ENCODE data around the gene PRXL2C.

DNA sequence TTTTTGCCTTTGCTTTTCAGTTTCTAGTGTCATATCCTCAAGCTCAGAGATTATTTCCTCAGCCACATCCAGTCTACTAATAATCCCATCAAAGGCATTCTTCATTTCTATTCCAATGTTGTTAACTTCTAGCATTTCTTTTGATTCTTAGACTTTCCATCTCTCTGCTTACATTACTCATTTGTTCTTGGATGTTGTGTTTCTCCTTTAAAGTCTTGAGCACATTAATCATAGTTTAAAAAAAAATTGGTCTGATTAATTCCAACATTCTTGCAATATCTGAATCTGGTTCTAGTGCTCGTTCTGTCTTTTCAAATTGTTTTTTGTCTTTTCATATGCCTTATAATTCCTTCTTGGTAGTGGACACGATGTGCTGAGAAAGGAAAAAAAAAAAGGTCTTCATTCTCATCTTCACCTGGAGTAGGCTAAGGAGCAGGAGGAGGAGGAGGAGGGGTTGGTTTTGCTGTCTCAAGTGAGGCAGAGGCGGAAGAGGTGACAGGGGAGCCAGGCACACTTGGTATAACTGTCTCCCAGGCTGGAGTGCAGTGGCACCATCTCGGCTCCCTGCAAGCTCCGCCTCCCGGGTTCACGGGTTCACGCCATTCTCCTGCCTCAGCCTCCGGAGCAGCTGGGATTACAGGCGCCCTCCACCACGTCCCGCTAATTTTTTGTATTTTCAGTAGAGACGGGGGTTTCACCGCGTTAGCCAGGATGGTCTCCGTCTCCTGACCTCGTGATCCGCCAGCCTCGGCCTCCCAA lies 16.3 kb downstream of the PRXL2C start:
- TF ChIP-seq SNAI2 (CRISPR knock-in tag; IDR thresholded peaks at IDR 0.05): no peak
- no peak for TF ChIP-seq ZNF565 (CRISPR knock-in tag; conservative IDR thresholded peaks at IDR 0.05; ENCODE audit: low read depth)
- TF ChIP-seq, protein P1, sequence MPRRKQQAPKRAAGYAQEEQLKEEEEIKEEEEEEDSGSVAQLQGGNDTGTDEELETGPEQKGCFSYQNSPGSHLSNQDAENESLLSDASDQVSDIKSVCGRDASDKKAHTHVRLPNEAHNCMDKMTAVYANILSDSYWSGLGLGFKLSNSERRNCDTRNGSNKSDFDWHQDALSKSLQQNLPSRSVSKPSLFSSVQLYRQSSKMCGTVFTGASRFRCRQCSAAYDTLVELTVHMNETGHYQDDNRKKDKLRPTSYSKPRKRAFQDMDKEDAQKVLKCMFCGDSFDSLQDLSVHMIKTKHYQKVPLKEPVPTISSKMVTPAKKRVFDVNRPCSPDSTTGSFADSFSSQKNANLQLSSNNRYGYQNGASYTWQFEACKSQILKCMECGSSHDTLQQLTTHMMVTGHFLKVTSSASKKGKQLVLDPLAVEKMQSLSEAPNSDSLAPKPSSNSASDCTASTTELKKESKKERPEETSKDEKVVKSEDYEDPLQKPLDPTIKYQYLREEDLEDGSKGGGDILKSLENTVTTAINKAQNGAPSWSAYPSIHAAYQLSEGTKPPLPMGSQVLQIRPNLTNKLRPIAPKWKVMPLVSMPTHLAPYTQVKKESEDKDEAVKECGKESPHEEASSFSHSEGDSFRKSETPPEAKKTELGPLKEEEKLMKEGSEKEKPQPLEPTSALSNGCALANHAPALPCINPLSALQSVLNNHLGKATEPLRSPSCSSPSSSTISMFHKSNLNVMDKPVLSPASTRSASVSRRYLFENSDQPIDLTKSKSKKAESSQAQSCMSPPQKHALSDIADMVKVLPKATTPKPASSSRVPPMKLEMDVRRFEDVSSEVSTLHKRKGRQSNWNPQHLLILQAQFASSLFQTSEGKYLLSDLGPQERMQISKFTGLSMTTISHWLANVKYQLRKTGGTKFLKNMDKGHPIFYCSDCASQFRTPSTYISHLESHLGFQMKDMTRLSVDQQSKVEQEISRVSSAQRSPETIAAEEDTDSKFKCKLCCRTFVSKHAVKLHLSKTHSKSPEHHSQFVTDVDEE (CRISPR knock-in tag; IDR thresholded peaks at IDR 0.05): no peak
- no peak for TF ChIP-seq CSDC2 (CRISPR knock-in tag; IDR thresholded peaks at IDR 0.05)
- TF ChIP-seq ZNF8 (CRISPR knock-in tag; IDR thresholded peaks at IDR 0.05): no peak
- TF ChIP-seq ZFP3 (CRISPR knock-in tag; IDR thresholded peaks at IDR 0.05): no peak
- no peak for TF ChIP-seq BACH2 (CRISPR knock-in tag; IDR thresholded peaks at IDR 0.05; ENCODE audit: borderline replicate concordance)
- TF ChIP-seq, protein P2, sequence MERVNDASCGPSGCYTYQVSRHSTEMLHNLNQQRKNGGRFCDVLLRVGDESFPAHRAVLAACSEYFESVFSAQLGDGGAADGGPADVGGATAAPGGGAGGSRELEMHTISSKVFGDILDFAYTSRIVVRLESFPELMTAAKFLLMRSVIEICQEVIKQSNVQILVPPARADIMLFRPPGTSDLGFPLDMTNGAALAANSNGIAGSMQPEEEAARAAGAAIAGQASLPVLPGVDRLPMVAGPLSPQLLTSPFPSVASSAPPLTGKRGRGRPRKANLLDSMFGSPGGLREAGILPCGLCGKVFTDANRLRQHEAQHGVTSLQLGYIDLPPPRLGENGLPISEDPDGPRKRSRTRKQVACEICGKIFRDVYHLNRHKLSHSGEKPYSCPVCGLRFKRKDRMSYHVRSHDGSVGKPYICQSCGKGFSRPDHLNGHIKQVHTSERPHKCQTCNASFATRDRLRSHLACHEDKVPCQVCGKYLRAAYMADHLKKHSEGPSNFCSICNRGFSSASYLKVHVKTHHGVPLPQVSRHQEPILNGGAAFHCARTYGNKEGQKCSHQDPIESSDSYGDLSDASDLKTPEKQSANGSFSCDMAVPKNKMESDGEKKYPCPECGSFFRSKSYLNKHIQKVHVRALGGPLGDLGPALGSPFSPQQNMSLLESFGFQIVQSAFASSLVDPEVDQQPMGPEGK (CRISPR knock-in tag; IDR thresholded peaks at IDR 0.05; ENCODE audit: borderline replicate concordance): no peak
- no peak for TF ChIP-seq OSR1 (CRISPR knock-in tag; IDR thresholded peaks at IDR 0.05)
- TF ChIP-seq, protein P3, sequence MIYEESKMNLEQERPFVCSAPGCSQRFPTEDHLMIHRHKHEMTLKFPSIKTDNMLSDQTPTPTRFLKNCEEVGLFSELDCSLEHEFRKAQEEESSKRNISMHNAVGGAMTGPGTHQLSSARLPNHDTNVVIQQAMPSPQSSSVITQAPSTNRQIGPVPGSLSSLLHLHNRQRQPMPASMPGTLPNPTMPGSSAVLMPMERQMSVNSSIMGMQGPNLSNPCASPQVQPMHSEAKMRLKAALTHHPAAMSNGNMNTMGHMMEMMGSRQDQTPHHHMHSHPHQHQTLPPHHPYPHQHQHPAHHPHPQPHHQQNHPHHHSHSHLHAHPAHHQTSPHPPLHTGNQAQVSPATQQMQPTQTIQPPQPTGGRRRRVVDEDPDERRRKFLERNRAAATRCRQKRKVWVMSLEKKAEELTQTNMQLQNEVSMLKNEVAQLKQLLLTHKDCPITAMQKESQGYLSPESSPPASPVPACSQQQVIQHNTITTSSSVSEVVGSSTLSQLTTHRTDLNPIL (CRISPR knock-in tag; IDR thresholded peaks at IDR 0.05; ENCODE audit: low read depth): no peak
- TF ChIP-seq GLIS3 (CRISPR knock-in tag; IDR thresholded peaks at IDR 0.05): no peak
- no peak for TF ChIP-seq PPARA (CRISPR knock-in tag; IDR thresholded peaks at IDR 0.05; ENCODE audit: borderline replicate concordance)
- no peak for TF ChIP-seq TCF4 (CRISPR knock-in tag; IDR thresholded peaks at IDR 0.05; ENCODE audit: borderline replicate concordance)
- no peak for TF ChIP-seq RARB (CRISPR knock-in tag; IDR thresholded peaks at IDR 0.05)
